Left lung (tissue), 10 donors: ENCODE results near the gene TRPV4. TPM values are rescaled to one million over a fixed set of nuclear protein-coding genes. Genes with fewer than 3 reads are reported as not detected.
"Not testable (repeated sequence)": the region's sequence is repeated elsewhere in the genome, so short reads cannot be mapped to it uniquely, and the experiment has no call there.

Source experiments
- ATAC-seq: fragments of 200-7000 bp; cut with Tn5 transposase; one replicate; pipeline ENCODE4 v1.9.1; 2020; ENCODE audit warnings: moderate library complexity
- DNase-seq, 4 donors: peaks; one replicate each; pipeline ENCODE4 v3.0.0-alpha.2; 2013 to 2020
- H3K27ac ChIP-seq, 2 donors: fragments of 200-600 bp; sonication (generic) in 1 of 2; one replicate each; pipeline versions ENCODE4 v1.5.0 to v1.8.0; 2020 to 2021
- H3K27me3 ChIP-seq, 2 donors: fragments of 200-600 bp; sonication (generic) in 1 of 2; one replicate each; pipeline versions ENCODE4 v1.5.0 to v1.8.0; 2020 to 2021
- H3K36me3 ChIP-seq, 2 donors: fragments of 200-600 bp; sonication (generic) in 1 of 2; one replicate each; pipeline versions ENCODE4 v1.5.0 to v1.8.0; 2020 to 2021
- H3K4me1 ChIP-seq, 2 donors: fragments of 200-600 bp; one replicate each; pipeline ENCODE4 v1.8.0; 2021
- H3K4me3 ChIP-seq, 2 donors: fragments of 200-600 bp; sonication (generic) in 1 of 2; one replicate each; pipeline versions ENCODE4 v1.5.0 to v1.8.0; 2020 to 2021; ENCODE audit warnings: mild to moderate bottlenecking in 1 of 2
- H3K9me3 ChIP-seq, 2 donors: fragments of 200-600 bp; sonication (generic) in 1 of 2; one replicate each; pipeline versions ENCODE4 v1.5.0 to v1.8.0; 2020 to 2021
- intact Hi-C, 2 donors: fragments of 100-400 bp; cut with DNase I; formaldehyde crosslinking; loops; one replicate each; pipeline versions ENCODE4 v1.11.2 to v1.14.2; 2022
- polyA plus RNA-seq, 6 donors: library from polyadenylated mRNA; unstranded; fragments of 120-200 nt; gene quantifications; one replicate each; pipeline ENCODE4 v1.2.1, GENCODE V29; 2013; ENCODE audit not compliant: insufficient read length in 6 of 6
- total RNA-seq, 2 donors: library from RNA; stranded (reverse); fragmentation: NEBNext Ultra II Directional; extraction: Animal tissue kit (Norgen Biotek cat#: 25700); gene quantifications; one replicate each; pipeline ENCODE4 v1.2.1, GENCODE V29; 2021
- TF ChIP-seq, protein P1 (sequence below), 2 donors: fragments of 200-600 bp; sonication (generic) in 1 of 2; IDR thresholded peaks; one replicate each; pipeline versions ENCODE4 v1.5.0 to v1.8.0; 2021; ENCODE audit warnings: antibody characterized with exemption in 2 of 2
- donor health status: DM: no; HTN: yes; CAD: no.
- donor health status: DM: no; HTN: no; CAD: no.

TRPV4 gene
- total and polyA plus RNA-seq, 8 donors = 2.2 to 3.7 (median 3.2) TPM

DNA sequence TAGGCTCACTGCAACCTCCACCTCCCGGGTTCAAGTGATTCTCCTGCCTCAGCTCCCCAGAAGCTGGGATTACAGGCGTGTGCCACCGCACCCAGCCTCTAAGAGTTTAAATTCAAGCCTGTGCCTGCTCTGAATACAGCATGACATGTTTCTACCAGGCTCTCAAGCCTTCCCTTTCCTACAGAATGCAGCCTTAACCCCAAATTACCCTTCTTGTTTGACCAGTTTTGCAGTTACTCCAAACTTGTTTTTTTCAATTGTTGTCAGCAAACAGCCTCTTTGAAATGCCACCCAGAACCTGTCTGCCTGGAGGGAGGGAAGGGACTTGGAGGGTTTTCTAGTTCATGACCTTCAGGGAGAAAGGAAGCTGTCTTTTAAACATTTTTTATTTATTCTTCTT, 31.7 kb upstream of the TRPV4 start:
- no peak overlapping the region for H3K4me3 ChIP-seq
- peak overlapping the region; percentile 73 to 76 for H3K27ac ChIP-seq
- H3K4me1 ChIP-seq = peaks cover 15 to 40% of the 10 kb centered on the region in 2 donors
- intact Hi-C loops = no loop called here
- H3K36me3 ChIP-seq = peaks cover 0 to 16% of the 10 kb centered on the region in 2 donors
- no peaks in the 10 kb centered on the region for H3K27me3 ChIP-seq
- ATAC-seq = peak; percentile 87
- H3K9me3 ChIP-seq = no peaks in the 10 kb centered on the region
- TF ChIP-seq, protein P1, sequence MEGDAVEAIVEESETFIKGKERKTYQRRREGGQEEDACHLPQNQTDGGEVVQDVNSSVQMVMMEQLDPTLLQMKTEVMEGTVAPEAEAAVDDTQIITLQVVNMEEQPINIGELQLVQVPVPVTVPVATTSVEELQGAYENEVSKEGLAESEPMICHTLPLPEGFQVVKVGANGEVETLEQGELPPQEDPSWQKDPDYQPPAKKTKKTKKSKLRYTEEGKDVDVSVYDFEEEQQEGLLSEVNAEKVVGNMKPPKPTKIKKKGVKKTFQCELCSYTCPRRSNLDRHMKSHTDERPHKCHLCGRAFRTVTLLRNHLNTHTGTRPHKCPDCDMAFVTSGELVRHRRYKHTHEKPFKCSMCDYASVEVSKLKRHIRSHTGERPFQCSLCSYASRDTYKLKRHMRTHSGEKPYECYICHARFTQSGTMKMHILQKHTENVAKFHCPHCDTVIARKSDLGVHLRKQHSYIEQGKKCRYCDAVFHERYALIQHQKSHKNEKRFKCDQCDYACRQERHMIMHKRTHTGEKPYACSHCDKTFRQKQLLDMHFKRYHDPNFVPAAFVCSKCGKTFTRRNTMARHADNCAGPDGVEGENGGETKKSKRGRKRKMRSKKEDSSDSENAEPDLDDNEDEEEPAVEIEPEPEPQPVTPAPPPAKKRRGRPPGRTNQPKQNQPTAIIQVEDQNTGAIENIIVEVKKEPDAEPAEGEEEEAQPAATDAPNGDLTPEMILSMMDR (IDR thresholded peaks at IDR 0.05) = no peak
- peak in 1 of 4 donors; percentile 75 for DNase-seq

DNA sequence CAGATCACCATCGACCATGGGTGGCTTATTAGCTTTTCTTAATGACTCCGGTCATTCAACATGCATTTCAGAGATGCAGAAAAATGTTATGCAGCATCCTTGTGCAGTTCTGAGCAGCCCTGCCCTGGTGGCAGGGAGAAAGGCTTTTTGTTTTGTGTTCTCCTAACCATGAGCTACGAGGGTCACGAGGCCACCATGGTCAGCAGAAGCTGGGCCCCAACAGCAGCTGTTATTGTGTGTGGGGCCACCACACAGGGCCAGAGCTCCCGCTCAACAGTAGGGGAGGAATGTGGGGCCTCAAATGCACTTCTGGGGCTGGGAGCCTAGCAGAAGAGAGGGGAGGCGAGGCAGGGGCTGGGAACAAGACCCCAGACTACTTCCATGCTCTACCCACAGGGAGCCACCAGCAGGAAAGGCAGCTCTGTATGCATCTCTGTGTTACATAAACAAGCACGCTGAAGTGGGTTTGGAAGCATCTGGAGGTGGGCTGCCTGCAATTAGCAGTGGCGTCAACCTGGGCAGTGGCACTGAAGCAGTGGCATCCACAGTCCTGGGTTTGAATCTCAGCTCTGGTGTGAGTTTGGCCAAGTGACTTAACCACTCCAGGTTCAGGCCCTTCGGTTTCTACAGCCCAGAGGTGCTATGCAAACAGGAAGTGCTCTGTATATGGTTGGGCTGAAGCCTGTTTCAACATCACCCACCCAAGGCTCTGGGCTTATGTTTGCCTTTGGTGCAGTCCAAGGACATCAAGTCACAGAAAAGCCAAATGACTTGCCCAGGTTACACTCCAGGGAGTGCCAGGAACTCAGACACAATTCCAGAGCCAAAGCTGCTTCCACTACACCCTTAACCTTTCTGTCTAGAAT, 30.9 kb upstream of the TRPV4 start:
- ATAC-seq (peak; percentile 91), DNase-seq (peak in 2 of 4 donors; percentile 51 to 58)
- Histone ChIP-seq H3K27ac (peak overlapping the region; percentile 73 to 76), H3K4me1 (peaks cover 15 to 32% of the 10 kb centered on the region in 2 donors), H3K4me3 (no peak overlapping the region), H3K27me3 (no peaks in the 10 kb centered on the region), H3K9me3 (no peaks in the 10 kb centered on the region), H3K36me3 (peaks cover 0 to 16% of the 10 kb centered on the region in 2 donors)
- intact Hi-C loops = no loop called here
- TF ChIP-seq, protein P1 (IDR thresholded peaks at IDR 0.05) = no peak

DNA sequence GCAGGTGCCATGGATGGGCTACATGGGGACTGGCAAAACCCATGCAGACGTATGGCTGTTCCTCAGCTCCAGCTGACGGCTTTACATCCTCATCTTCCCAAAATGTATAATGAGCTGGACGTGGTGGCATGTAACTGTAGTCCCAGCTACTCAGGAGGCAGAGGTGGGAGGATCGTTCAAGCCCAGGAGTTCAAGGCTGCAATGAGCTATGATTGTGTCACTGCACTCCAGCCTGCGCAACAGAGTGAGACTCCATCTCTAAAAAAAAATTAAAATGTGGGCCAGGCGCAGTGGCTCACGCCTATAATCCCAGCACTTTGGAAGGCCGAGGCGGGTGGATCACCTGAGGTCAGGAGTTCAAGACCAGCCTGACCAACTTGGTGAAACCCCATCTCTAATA, 29.3 kb upstream of the TRPV4 start:
- intact Hi-C loops, H3K9me3 ChIP-seq, ATAC-seq, DNase-seq, H3K27me3 ChIP-seq, H3K4me3 ChIP-seq, H3K27ac ChIP-seq: not testable (repeated sequence)
- Histone ChIP-seq H3K36me3 (peaks cover 0 to 28% of the 10 kb centered on the region in 2 donors), H3K4me1 (peaks cover 15 to 21% of the 10 kb centered on the region in 2 donors)

DNA sequence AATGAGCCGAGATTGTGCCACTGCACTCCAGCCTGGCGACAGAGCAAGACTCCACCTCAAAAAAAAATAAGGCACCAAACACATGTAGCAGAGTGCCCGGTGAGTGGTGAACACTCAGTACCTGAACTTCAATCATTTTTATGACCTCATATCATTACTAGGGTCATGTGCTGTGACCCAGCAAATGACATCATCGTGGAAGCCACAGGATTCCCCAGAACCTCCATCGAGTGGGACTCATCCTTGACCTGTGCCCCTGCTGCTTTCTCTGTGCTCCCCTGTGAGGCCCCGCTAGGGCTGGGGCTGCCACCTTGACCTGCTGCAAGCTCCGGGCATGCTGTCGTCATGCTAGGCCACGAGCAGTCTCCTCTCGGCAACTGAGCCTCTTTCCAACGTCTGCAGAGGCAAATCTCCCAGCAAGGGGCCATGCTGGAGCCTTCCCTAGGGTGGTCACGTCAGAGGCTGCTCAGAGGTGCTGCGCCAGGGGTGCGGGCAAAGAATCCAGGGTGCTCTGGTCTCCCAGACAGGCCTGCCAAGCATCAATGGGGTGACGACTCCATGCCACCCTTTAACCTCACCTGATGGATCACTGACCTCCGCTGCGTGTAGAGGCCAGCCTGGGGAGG, 28.6 kb upstream of the TRPV4 start:
- intact Hi-C loops = no loop called here
- no peak overlapping the region for H3K4me3 ChIP-seq
- TF ChIP-seq, protein P1 (IDR thresholded peaks at IDR 0.05) = no peak
- no peaks in the 10 kb centered on the region for H3K27me3 ChIP-seq
- H3K27ac ChIP-seq = no peak overlapping the region
- DNase-seq (no peak), ATAC-seq (no peak)
- H3K9me3 ChIP-seq = no peaks in the 10 kb centered on the region
- H3K36me3 ChIP-seq = peaks cover 0 to 35% of the 10 kb centered on the region in 2 donors
- peaks cover 15 to 21% of the 10 kb centered on the region in 2 donors for H3K4me1 ChIP-seq

DNA sequence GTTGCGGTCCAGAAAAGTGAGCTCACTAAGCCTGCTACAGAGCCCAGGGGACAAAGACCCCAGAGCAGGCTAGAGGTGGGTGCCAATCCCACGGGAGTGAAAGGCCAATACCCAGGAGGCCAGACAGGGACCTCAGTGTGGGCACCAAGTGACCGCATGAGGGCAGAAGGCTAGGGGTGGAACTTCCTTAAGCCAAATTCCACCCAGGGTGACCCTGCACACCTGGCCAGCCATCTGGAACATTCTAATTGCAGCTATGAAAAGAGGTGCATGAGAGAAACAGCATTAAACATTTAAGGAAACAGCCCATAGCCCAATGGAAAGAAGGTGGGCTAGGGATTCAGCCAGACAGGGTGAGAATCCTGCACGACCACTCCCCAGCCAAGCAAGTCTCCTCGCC, 27.8 kb upstream of the TRPV4 start:
- no peak overlapping the region for H3K27ac ChIP-seq
- no peak for ATAC-seq
- no peak overlapping the region for H3K4me3 ChIP-seq
- H3K27me3 ChIP-seq = no peaks in the 10 kb centered on the region
- no peak for DNase-seq
- peaks cover 15 to 21% of the 10 kb centered on the region in 2 donors for H3K4me1 ChIP-seq
- TF ChIP-seq, protein P1 (IDR thresholded peaks at IDR 0.05) = no peak
- intact Hi-C loops = no loop called here
- H3K36me3 ChIP-seq = peaks cover 0 to 43% of the 10 kb centered on the region in 2 donors
- no peaks in the 10 kb centered on the region for H3K9me3 ChIP-seq
